OCI-LY7 (cell line): ENCODE data around the gene CERS3. TPM values are rescaled to one million over a fixed set of nuclear protein-coding genes. Genes with fewer than 3 reads are reported as not detected.

ENCODE experiments used
- BruUV-seq: library from RNA; stranded (reverse); fragments of 400-500 nt; replicated peaks from 2 replicates; lab custom pipeline; 2021; lab: Mats Ljungman, UMichigan
- CTCF ChIA-PET: fragments of 300-600 bp; sonication (Branson Sonifier 250); formaldehyde crosslinking; loops from one replicate; lab custom pipeline; 2022; ENCODE audit warnings: antibody characterized with exemption; ENCODE audit not compliant: unreplicated experiment; lab: Charles Lee
- POLR2A ChIA-PET: fragments of 300-600 bp; sonication (Branson Sonifier 250); formaldehyde crosslinking; loops from one replicate; lab custom pipeline; 2022; ENCODE audit warnings: antibody characterized with exemption; lab: Charles Lee
- DNase-seq: peaks from one replicate; pipeline ENCODE4 v3.0.0-alpha.2; 2015; ENCODE audit warnings: low spot score
- H2AFZ ChIP-seq: fragments of 200-600 bp; sonication (generic), shearing (Covaris generic); 2 replicates; pipeline ENCODE4 v1.6.1; 2014; ENCODE audit warnings: mild to moderate bottlenecking, antibody characterized with exemption, low read length, moderate library complexity
- H3K27ac ChIP-seq: fragments of 200-600 bp; sonication (generic); 2 replicates; pipeline ENCODE4 v1.5.1; 2014; ENCODE audit warnings: mixed run types, low read depth, mild to moderate bottlenecking, moderate library complexity, low read length, inconsistent platforms; ENCODE audit not compliant: poor library complexity, severe bottlenecking
- H3K36me3 ChIP-seq: fragments of 200-600 bp; sonication (generic); 2 replicates; pipeline ENCODE4 v1.6.1; 2014; ENCODE audit warnings: mild to moderate bottlenecking, antibody characterized with exemption, low read length, moderate library complexity, mixed read lengths; ENCODE audit not compliant: insufficient read depth
- H3K4me1 ChIP-seq: fragments of 200-600 bp; sonication (generic); 2 replicates; pipeline ENCODE4 v1.5.1; 2014; ENCODE audit warnings: mild to moderate bottlenecking, low read length; ENCODE audit not compliant: insufficient read depth, poor library complexity, severe bottlenecking
- H3K4me2 ChIP-seq: fragments of 200-600 bp; sonication (generic); 2 replicates; pipeline ENCODE4 v1.6.1; 2014; ENCODE audit warnings: mild to moderate bottlenecking, low read length
- H3K4me3 ChIP-seq: fragments of 200-600 bp; sonication (generic); 2 replicates; pipeline ENCODE4 v1.5.1; 2014; ENCODE audit warnings: mild to moderate bottlenecking, low read depth, low read length; ENCODE audit not compliant: poor library complexity, severe bottlenecking
- H3K79me2 ChIP-seq: fragments of 200-600 bp; sonication (generic); 2 replicates; pipeline ENCODE4 v1.6.1; 2016; ENCODE audit warnings: low read depth, mild to moderate bottlenecking, low read length, moderate library complexity, mixed read lengths; ENCODE audit not compliant: insufficient read depth
- H3K9me2 ChIP-seq: fragments of 200-600 bp; sonication (generic); 2 replicates; pipeline ENCODE4 v1.6.1; 2016; ENCODE audit warnings: mild to moderate bottlenecking, low read length, mixed read lengths; ENCODE audit not compliant: insufficient read depth
- H3K9me3 ChIP-seq: fragments of 200-600 bp; sonication (generic); 2 replicates; pipeline ENCODE4 v1.6.1; 2014; ENCODE audit warnings: mild to moderate bottlenecking, mixed run types, low read length, mixed read lengths
- H4K20me1 ChIP-seq: fragments of 200-600 bp; sonication (generic); 2 replicates; pipeline ENCODE4 v1.6.1; 2014; ENCODE audit warnings: mild to moderate bottlenecking, antibody characterized with exemption, low read length, moderate library complexity, mixed read lengths; ENCODE audit not compliant: insufficient read depth
- EZH2phosphoT487 ChIP-seq: fragments of 200-600 bp; sonication (generic); IDR thresholded peaks from 2 replicates; pipeline ENCODE4 v1.6.1; 2018; ENCODE audit warnings: low read depth, borderline replicate concordance, mild to moderate bottlenecking, mixed run types, antibody characterized with exemption, low read length, moderate library complexity, mixed read lengths
- intact Hi-C: fragments of 100-400 bp; cut with micrococcal nuclease; formaldehyde crosslinking; loops from one replicate; pipeline ENCODE4 v1.10.0; 2022; ENCODE audit not compliant: unreplicated experiment
- total RNA-seq, 2 experiments: library from RNA; depleted of rRNA in 1 of 2; stranded (reverse); fragments of >200 nt in 1 of 2; shearing (Covaris generic) in 1 of 2; gene quantifications; 2 replicates each; pipeline ENCODE4 v1.2.3, GENCODE V29; 2014 to 2022
- TF ChIP-seq, protein P1 (sequence below): fragments of 200-600 bp; sonication (generic); conservative IDR thresholded peaks from 2 replicates; pipeline ENCODE4 v1.5.1; 2014; ENCODE audit warnings: mild to moderate bottlenecking, antibody characterized with exemption, low read length, moderate library complexity, mixed read lengths

The CERS3 gene
- total RNA-seq, 2 experiments from 2014 or later: 0.88 TPM; not detected in 1

DNA sequence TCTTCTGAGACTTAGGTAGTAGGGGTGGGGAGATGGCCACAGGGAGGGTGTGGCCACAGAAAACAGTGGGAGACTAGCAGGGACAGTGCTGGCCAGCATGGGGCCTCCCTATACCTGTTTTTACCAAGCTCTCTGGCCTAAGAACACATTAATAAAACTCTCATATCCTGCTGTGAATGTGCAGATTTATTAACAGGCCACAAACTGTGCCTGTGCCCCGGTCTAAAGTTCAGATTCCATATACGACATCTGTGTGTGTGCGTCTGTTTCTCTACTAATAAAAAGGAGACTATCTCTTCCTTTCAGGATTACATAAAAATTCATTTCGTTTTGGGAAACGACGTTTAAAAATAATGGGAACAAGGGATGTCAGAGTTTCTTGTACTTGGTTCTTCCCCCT lies 94.2 kb downstream of the CERS3 start:
- Histone ChIP-seq H3K4me3 (no peak overlapping the region), H3K9me3 (no peaks in the 10 kb centered on the region), H3K4me2 (no peak overlapping the region), H3K27ac (no peak overlapping the region), H4K20me1 (no peaks in the 10 kb centered on the region), H3K4me1 (no peaks in the 10 kb centered on the region), H3K79me2 (no peaks in the 10 kb centered on the region), H2AFZ (no peak overlapping the region; the same call in 1 of the 2 replicates), H3K9me2 (no peaks in the 10 kb centered on the region), H3K36me3 (no peaks in the 10 kb centered on the region)
- DNase-seq: no peak
- POLR2A ChIA-PET: no interaction called here
- intact Hi-C loops: no loop called here
- TF ChIP-seq EZH2phosphoT487: no peak
- TF ChIP-seq, protein P1, sequence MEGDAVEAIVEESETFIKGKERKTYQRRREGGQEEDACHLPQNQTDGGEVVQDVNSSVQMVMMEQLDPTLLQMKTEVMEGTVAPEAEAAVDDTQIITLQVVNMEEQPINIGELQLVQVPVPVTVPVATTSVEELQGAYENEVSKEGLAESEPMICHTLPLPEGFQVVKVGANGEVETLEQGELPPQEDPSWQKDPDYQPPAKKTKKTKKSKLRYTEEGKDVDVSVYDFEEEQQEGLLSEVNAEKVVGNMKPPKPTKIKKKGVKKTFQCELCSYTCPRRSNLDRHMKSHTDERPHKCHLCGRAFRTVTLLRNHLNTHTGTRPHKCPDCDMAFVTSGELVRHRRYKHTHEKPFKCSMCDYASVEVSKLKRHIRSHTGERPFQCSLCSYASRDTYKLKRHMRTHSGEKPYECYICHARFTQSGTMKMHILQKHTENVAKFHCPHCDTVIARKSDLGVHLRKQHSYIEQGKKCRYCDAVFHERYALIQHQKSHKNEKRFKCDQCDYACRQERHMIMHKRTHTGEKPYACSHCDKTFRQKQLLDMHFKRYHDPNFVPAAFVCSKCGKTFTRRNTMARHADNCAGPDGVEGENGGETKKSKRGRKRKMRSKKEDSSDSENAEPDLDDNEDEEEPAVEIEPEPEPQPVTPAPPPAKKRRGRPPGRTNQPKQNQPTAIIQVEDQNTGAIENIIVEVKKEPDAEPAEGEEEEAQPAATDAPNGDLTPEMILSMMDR: no peak
- CTCF ChIA-PET: no interaction called here
- BruUV-seq: no TSS peak

DNA sequence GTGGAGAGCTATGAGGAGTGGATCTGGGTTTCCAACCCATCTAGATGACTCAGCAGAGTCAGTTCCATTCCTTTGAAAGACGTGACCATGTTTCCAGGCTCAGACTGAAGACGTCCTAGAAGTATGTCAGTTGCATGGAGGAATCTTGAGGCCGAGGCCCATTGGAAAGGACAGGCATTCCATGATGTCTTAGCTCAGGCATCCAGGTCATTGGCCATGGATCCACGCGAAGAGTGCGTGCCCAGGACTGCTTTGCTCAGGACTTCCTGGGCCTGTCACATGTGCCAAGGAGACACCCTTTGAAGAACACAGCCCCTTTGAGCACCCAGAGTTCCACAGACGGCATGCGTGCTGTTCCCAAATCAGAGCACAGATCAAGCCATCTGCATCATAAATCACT lies 94.7 kb downstream of the CERS3 start:
- no peak for TF ChIP-seq EZH2phosphoT487
- TF ChIP-seq, protein P1: no peak
- H3K4me3 ChIP-seq: no peak overlapping the region
- no TSS peak for BruUV-seq
- H3K9me3 ChIP-seq: no peaks in the 10 kb centered on the region
- H3K9me2 ChIP-seq: no peaks in the 10 kb centered on the region
- no peak overlapping the region for H2AFZ ChIP-seq
- DNase-seq: no peak
- no peak overlapping the region for H3K4me2 ChIP-seq
- no peaks in the 10 kb centered on the region for H4K20me1 ChIP-seq
- no peaks in the 10 kb centered on the region for H3K36me3 ChIP-seq
- intact Hi-C loops: no loop called here
- no peaks in the 10 kb centered on the region for H3K4me1 ChIP-seq
- no peaks in the 10 kb centered on the region for H3K79me2 ChIP-seq
- POLR2A ChIA-PET: no interaction called here
- CTCF ChIA-PET: no interaction called here
- no peak overlapping the region for H3K27ac ChIP-seq

DNA sequence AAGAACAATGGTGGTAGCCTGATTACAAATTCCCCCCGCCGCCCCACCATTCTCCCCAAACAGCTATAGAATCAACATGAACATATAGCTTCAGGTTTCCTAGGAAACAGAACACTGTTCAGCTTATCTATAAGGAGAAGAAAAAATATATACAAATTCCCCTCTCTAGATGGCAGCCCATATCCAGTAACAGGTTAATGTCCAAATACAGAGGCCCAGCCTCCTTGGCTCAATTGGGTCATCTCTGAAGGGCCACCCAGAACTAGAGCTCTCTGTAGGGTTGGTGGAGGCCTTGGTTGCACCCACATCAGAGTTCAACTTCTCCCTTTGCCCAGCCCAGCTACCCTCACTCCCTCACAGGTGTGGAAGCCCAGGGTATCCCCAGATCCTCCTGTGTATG lies 95.4 kb downstream of the CERS3 start:
- no peak for TF ChIP-seq EZH2phosphoT487
- TF ChIP-seq, protein P1: no peak
- intact Hi-C loops: no loop called here
- CTCF ChIA-PET: interaction anchor here (0.6 kb wide), 1 partner anchor 1000 kb away, joined by 8 read pairs; no protein-coding TSS in a partner anchor
- no peak overlapping the region for H3K27ac ChIP-seq
- POLR2A ChIA-PET: interaction anchor here (0.7 kb wide), 1 partner anchor 104 kb away, joined by 3 read pairs; no protein-coding TSS in a partner anchor
- no peaks in the 10 kb centered on the region for H4K20me1 ChIP-seq
- no peaks in the 10 kb centered on the region for H3K9me2 ChIP-seq
- DNase-seq: no peak
- no TSS peak for BruUV-seq
- no peak overlapping the region for H3K4me2 ChIP-seq
- no peak overlapping the region for H2AFZ ChIP-seq
- H3K36me3 ChIP-seq: no peaks in the 10 kb centered on the region
- no peaks in the 10 kb centered on the region for H3K9me3 ChIP-seq
- no peak overlapping the region for H3K4me3 ChIP-seq
- no peaks in the 10 kb centered on the region for H3K4me1 ChIP-seq
- H3K79me2 ChIP-seq: no peaks in the 10 kb centered on the region
